Prostate gland (tissue), 2 donors: ENCODE data around the gene RAB13. TPM values are rescaled to one million over a fixed set of nuclear protein-coding genes. Genes with fewer than 3 reads are reported as not detected.

ENCODE experiments used
- DNase-seq: peaks from one replicate; pipeline ENCODE4 v3.0.0-alpha.2; 2019; ENCODE audit warnings: low spot score
- H3K27ac ChIP-seq, 2 donors: fragments of 200-600 bp; sonication (generic); 2 replicates each; pipeline ENCODE4 v1.5.1; 2017 to 2019
- H3K27me3 ChIP-seq: fragments of 200-600 bp; sonication (generic); replicated peaks from 2 replicates; pipeline ENCODE4 v1.5.1; 2019; ENCODE audit not compliant: insufficient read depth
- H3K36me3 ChIP-seq, 2 donors: fragments of 200-600 bp; sonication (generic); 1 replicate in 1 of 2; 2 replicates in 1 of 2; pipeline versions ENCODE4 v1.5.1 to v1.8.1; 2017 to 2019
- H3K4me1 ChIP-seq: fragments of 200-600 bp; sonication (generic); replicated peaks from 2 replicates; pipeline ENCODE4 v1.5.1; 2019
- H3K4me3 ChIP-seq, 2 donors: fragments of 200-600 bp; sonication (generic); 2 replicates each; pipeline ENCODE4 v1.5.1; 2017 to 2019
- H3K9me3 ChIP-seq: fragments of 200-600 bp; sonication (generic); 2 replicates; pipeline ENCODE4 v1.5.1; 2017
- CTCF ChIP-seq, 4 experiments: fragments of 200-600 bp in 2 of 4; fragments of 450-650 bp in 2 of 4; sonication (generic) in 2 of 4; IDR thresholded peaks; 1 replicate in 3 of 4; 2 replicates in 1 of 4; pipeline ENCODE4 v1.5.1; 2016 to 2019; ENCODE audit warnings: antibody characterized with exemption in 4 of 4, mild to moderate bottlenecking in 2 of 4, moderate library complexity in 2 of 4
- POLR2A ChIP-seq: fragments of 450-650 bp; IDR thresholded peaks from one replicate; pipeline ENCODE4 v1.6.1; 2016; ENCODE audit warnings: antibody characterized with exemption, mild to moderate bottlenecking
- POLR2AphosphoS5 ChIP-seq: sonication (generic); formaldehyde crosslinking; IDR thresholded peaks from one replicate; pipeline ENCODE4 v1.6.1; 2017; ENCODE audit warnings: antibody characterized with exemption
- WGBS: methylation state at CpG from one replicate; pipeline ENCODE4 v1.1.5; 2018; 5-methylcytosine and 5-hydroxymethylcytosine counted together
- intact Hi-C: fragments of 100-400 bp; cut with DNase I; formaldehyde crosslinking; loops from one replicate; pipeline ENCODE4 v1.14.2; 2022
- total RNA-seq, 2 donors: library from RNA; depleted of rRNA; stranded (reverse); fragments of >200 nt; gene quantifications; one replicate each; pipeline ENCODE4 v1.1.0, GENCODE V29; 2016

RAB13 gene
- total RNA-seq, 2 donors from 2014 or later = 49.1 to 49.3 TPM

- TF ChIP-seq CTCF (IDR thresholded peaks at IDR 0.05) (peak in 1 of 4 experiments; percentile 9), POLR2AphosphoS5 (no peak)
- Histone ChIP-seq H3K36me3 (no peaks in the 10 kb centered on the region), H3K27ac (peak overlapping the region; percentile 95 to 97), H3K9me3 (no peaks in the 10 kb centered on the region), H3K4me3 (peak overlapping the region; percentile 61 to 78), H3K4me1 (peaks cover 4% of the 10 kb centered on the region), H3K27me3 (no peaks in the 10 kb centered on the region)
- intact Hi-C loops = no loop called here
- DNase-seq = peak; percentile 58
- WGBS = under 1% methylated on average over 22 of the region's 22 CpGs
These were observed 22.2 kb downstream of the RAB13 start for GRCh38 chr1:153963850-153964331.

- H3K4me1 ChIP-seq = peaks cover 4% of the 10 kb centered on the region
- under 1% methylated on average over 48 of the region's 54 CpGs for WGBS
- intact Hi-C loops = no loop called here
- H3K9me3 ChIP-seq = no peaks in the 10 kb centered on the region
- H3K27me3 ChIP-seq = no peaks in the 10 kb centered on the region
- TF ChIP-seq CTCF (IDR thresholded peaks at IDR 0.05) = no peak
- TF ChIP-seq POLR2A = peak; percentile 83
- peak; percentile 95 for TF ChIP-seq POLR2AphosphoS5
- peak; percentile 99 for DNase-seq
- H3K4me3 ChIP-seq = peak within 1 kb of the TSS; percentile 61 to 78
- H3K36me3 ChIP-seq = no peaks in the 10 kb centered on the region
- H3K27ac ChIP-seq = peak within 1 kb of the TSS; percentile 95 to 97
These were observed 22.9 kb downstream of the RAB13 start, which contains the start of gene SLC39A1 for GRCh38 chr1:153963030-153963849. Gene SLC39A1 (minus strand): TSS chr1:153963537. CDS start chr1:153962715, 822 bp downstream.

- peak overlapping the region; percentile 61 to 78 for H3K4me3 ChIP-seq
- WGBS = 36% methylated on average over 13 of the region's 16 CpGs
- no peaks in the 10 kb centered on the region for H3K27me3 ChIP-seq
- intact Hi-C loops = no loop called here
- TF ChIP-seq POLR2A (no peak), POLR2AphosphoS5 (peak; percentile 50)
- H3K27ac ChIP-seq = peak overlapping the region; percentile 95 to 97
- peak; percentile 59 for DNase-seq
- peaks cover 4% of the 10 kb centered on the region for H3K4me1 ChIP-seq
- H3K9me3 ChIP-seq = no peaks in the 10 kb centered on the region
- H3K36me3 ChIP-seq = no peaks in the 10 kb centered on the region
These were observed 23.8 kb downstream of the RAB13 start for GRCh38 chr1:153962088-153963029.

- DNase-seq = no peak
- Histone ChIP-seq H3K36me3 (no peaks in the 10 kb centered on the region), H3K9me3 (no peaks in the 10 kb centered on the region), H3K27me3 (no peaks in the 10 kb centered on the region), H3K27ac (peak overlapping the region; percentile 95 to 97), H3K4me1 (peaks cover 4% of the 10 kb centered on the region), H3K4me3 (no peak overlapping the region)
- intact Hi-C loops = no loop called here
- no peak for TF ChIP-seq CTCF (IDR thresholded peaks at IDR 0.05)
- no peak for TF ChIP-seq POLR2A
- no peak for TF ChIP-seq POLR2AphosphoS5
- WGBS = 75% methylated on average over 4 of the region's 4 CpGs
These were observed 24.7 kb downstream of the RAB13 start for GRCh38 chr1:153961421-153961820.

GRCh38 chr1:153960206-153960605 is 25.9 kb downstream of the RAB13 start:
- Histone ChIP-seq H3K4me3 (no peak overlapping the region), H3K9me3 (no peaks in the 10 kb centered on the region), H3K36me3 (no peaks in the 10 kb centered on the region), H3K27me3 (no peaks in the 10 kb centered on the region), H3K4me1 (no peaks in the 10 kb centered on the region), H3K27ac (peak overlapping the region in 1 of 2 donors; percentile 97)
- no peak for DNase-seq
- TF ChIP-seq POLR2A = no peak
- TF ChIP-seq CTCF (IDR thresholded peaks at IDR 0.05) = no peak
- TF ChIP-seq POLR2AphosphoS5 = no peak
- intact Hi-C loops = no loop called here
- WGBS = 94% methylated on average over 11 of the region's 11 CpGs
